Activated CD8-positive, alpha-beta memory T cell treated with anti-CD3 and anti-CD28 coated beads for 36 hours (primary cell): Measurements from ENCODE around the gene CTCFL. TPM values are rescaled to one million over a fixed set of nuclear protein-coding genes. Genes with fewer than 3 reads are reported as not detected.

Experiments used
- CTCF ChIA-PET: fragments of 350-600 bp; sonication (Branson Sonifier 250); formaldehyde crosslinking; loops from one replicate; lab custom pipeline; 2021; ENCODE audit warnings: antibody characterized with exemption; lab: Charles Lee
- POLR2A ChIA-PET: fragments of 350-600 bp; sonication (Branson Sonifier 250); formaldehyde crosslinking; loops from one replicate; lab custom pipeline; 2021; ENCODE audit warnings: antibody characterized with exemption; lab: Charles Lee
- total RNA-seq, 2 experiments: library from RNA; stranded (reverse); gene quantifications; one replicate each; pipeline ENCODE4 v1.2.3, GENCODE V29; 2021

CTCFL gene
- total RNA-seq, 2 experiments from 2014 or later = not detected

DNA sequence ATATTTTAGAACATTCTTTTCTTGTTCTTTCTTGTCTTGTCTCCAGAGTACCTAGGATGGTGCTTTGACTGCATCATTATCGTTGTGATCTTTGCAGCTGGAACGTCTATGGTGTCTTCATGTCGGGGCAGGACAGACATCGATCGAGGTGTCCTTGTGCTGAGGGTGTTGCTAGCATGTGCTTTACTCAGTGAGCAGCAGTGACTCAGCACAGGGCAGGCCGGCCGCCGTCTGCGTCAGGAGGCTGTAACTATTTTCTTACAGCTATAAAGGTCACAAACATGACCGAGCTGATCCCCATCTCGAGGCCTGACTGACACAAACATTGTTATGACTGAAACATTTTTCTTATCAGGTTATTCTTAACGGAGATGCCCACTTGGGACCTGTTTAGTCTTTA lies 14.9 kb upstream of the CTCFL start:
- CTCF ChIA-PET = no interaction called here
- POLR2A ChIA-PET = no interaction called here

- ChIA-PET POLR2A (no interaction called here), CTCF (no interaction called here)
These were observed 12.9 kb upstream of the CTCFL start for GRCh38 chr20:57537822-57538221.

GRCh38 chr20:57536771-57537724 lies 12.1 kb upstream of the CTCFL start:
- POLR2A ChIA-PET = no interaction called here

DNA sequence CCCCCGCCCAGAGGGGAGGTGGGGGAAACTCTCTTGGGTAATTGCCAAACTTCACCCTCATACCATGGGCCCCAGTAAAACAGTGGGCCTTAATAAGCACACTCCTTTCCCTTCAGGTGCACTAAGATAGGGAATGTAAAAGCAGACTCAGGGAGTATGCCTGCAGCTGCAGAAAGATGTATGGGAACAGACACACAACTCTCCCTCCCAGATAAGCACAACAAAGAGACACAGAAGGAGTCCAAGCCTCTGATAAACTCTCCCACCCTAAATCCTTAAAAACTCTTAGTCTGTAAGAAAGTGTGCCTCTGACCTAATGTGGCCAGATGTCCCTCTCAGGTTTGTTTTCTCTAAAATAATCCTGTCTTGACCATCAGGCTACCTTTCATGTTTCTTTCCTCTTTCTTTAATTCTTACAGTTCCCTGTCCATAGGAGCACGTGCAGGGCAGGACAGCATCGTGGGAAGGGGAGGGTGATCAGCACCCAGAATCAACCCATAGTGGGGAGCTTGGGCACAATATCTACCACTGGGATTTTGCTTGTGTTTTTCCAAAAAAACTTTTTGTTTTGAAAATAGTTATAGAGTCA lies 11.3 kb upstream of the CTCFL start:
- CTCF ChIA-PET = no interaction called here
- POLR2A ChIA-PET = no interaction called here

More at GRCh38 chr20:57536771-57537724, 12.1 kb upstream of the CTCFL start:
- CTCF ChIA-PET = no interaction called here

DNA sequence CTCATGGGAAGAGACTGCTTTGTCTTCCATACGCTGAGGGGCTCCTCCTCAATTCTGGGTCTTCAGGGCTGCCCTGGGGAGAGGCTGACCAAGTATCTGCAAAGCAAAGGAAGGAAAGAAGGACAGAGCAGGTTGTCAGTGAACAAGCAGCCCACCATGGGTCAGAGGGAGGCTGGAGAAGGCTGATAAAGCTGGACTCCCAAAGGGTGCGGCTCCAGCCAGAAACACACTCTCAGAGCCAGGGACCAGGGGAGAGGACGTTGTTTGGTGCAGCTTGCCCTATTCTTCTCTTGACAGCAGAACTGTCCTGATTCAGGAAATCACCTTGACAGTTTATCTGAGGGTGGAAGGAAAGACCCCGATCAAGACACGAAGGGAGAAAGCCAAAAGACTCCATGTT lies 10.4 kb upstream of the CTCFL start:
- POLR2A ChIA-PET = interaction anchor here (0.7 kb wide), 1 partner anchor 332 kb away, joined by 15 read pairs; no protein-coding TSS in a partner anchor

GRCh38 chr20:57532104-57532503 lies 7.2 kb upstream of the CTCFL start:
- CTCF ChIA-PET = interaction anchor here (0.8 kb wide), 1 partner anchor 21 kb away, joined by 3 read pairs; no protein-coding TSS in a partner anchor
- POLR2A ChIA-PET = no interaction called here

More for the DNA sequence above, 10.4 kb upstream of the CTCFL start:
- CTCF ChIA-PET = interaction anchor here (1.1 kb wide), 1 partner anchor 152 kb away, joined by 3 read pairs; no protein-coding TSS in a partner anchor

DNA sequence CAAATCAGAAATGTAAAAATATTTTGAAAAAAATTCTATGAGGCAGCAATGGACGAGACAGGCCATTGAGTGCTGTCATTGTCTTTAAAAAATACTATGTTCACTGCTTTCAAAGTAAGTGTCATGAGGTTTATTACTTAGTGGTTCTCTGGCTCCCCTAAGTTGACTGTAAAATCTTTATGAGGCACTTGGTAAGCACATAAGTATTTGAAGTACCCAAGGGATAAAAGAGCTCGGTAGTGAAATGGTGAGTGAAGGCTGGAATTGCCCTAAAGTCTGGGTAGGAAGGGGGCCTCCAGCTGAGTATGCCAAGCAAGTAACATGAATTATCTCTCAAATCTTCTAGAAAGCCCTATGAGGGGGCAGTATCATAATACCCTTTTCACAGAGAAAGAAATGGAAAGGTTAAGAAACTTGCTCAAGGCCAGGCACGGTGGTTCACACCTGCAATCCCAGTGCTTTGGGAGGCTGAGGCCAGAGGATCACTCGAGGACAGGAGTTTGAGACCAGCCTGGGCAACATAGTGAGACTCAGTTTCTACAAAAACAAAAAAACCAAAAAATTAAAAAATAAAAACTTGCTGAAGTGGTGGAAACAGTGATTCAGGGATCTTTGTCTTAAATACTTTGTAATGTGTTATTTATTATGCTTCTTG lies 5.5 kb upstream of the CTCFL start:
- POLR2A ChIA-PET = no interaction called here
- CTCF ChIA-PET = no interaction called here

DNA sequence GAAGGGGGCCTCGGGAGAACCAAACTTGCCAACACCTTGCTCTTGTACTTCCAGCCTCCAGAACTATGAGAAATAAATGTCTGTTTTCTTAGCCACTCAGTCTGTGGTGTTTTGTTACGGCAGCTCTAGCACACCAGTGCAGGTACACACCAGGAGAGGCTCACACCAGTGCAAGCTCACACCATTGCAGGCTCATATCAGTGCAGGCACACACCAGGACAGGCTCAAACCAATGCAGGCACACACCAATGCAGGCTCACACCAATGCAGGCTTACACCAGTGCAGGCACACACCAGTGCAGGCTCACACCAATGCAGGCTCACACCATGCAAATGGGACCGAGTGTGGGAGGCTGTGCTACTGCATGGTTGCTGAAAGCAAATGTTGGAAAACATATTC lies 4.9 kb upstream of the CTCFL start:
- POLR2A ChIA-PET = no interaction called here

DNA sequence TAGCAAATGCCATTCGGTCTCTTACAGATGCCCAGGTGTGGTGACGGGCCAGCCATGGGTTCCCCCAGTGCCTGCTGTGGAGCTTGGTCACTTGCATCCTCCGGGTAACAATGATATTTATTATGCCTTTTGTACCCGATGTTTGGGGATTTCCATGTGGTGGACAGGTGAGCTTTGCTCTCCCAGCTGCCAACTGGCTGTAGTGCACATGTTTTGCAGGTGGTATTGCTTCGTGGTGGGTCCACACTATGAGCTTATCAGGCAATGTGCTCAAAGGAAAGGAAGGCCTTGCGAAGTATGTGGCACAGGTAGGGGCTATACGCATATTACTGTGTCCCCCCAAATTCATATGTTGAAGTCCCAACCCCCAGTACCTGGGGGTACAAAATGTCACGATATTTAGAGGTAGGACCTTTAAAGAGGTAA lies 4.2 kb upstream of the CTCFL start:
- POLR2A ChIA-PET = no interaction called here
- CTCF ChIA-PET = no interaction called here

More for the DNA sequence above, 4.9 kb upstream of the CTCFL start:
- CTCF ChIA-PET = no interaction called here

DNA sequence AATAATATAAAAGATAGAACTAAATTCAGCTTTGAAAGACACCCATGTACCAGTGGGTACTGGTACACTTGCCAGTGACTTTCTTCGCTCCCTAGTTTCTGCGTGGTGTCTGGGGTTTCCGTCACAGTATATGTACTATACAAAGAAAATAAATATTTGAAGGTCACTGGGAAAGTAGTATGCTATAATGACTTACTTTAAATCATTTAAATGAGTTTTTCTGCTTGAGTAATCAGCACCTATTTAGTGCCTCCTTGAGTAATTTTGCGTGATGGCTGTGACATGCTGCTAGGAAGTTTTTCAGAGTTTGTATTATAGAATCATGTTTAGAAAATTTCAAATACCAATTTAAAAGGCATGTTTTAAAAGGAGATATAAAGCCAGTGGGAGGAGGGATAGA lies 3.2 kb upstream of the CTCFL start:
- ChIA-PET CTCF (no interaction called here), POLR2A (no interaction called here)

- ChIA-PET POLR2A (no interaction called here), CTCF (interaction anchor here (0.6 kb wide), 1 partner anchor 675 kb away, joined by 3 read pairs; no protein-coding TSS in a partner anchor)
These were observed 2.8 kb upstream of the CTCFL start for GRCh38 chr20:57527728-57528127.

- CTCF ChIA-PET = interaction anchor here (0.6 kb wide), 1 partner anchor 676 kb away, joined by 3 read pairs; no protein-coding TSS in a partner anchor
- POLR2A ChIA-PET = no interaction called here
These were observed 2.0 kb upstream of the CTCFL start for GRCh38 chr20:57526885-57527460.

DNA sequence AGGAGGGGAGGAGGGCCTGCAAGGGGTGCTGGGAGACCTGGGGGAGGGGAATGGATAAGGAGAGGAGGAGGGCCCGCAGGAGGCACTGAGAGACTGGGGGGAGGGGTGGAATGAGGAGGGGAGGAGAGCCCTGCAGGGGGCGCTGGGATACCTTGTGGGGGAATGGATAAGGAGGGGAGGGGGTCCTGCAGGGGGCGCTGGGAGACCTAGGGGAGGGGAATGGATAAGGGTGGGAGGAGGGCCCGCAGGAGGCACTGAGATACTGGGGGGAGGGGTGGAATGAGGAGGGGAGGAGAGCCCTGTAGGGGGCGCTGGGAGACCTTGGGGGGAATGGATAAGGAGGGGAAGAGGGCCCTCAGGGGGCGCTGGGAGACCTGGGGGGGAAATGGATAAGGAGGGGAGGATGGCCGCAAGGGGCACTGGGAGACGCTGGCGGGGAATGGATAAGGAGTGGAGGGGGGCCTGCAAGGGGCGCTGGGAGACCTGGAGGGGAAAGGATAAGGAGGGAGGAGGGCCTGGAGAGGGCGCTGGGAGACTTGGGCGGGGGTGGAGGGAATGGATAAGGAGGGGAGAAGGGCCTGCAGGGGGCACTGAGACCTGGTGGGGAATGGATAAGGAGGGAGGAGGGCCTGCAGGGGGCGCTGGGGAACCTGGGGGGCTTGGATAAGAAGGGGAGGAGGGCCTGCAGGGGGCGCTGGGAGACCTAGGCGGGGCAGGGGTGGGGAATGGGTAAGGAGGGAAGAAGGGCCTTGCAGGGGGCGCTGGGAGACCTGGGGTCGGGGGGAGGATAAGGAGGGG lies 1.3 kb upstream of the CTCFL start:
- ChIA-PET CTCF (no interaction called here), POLR2A (no interaction called here)

DNA sequence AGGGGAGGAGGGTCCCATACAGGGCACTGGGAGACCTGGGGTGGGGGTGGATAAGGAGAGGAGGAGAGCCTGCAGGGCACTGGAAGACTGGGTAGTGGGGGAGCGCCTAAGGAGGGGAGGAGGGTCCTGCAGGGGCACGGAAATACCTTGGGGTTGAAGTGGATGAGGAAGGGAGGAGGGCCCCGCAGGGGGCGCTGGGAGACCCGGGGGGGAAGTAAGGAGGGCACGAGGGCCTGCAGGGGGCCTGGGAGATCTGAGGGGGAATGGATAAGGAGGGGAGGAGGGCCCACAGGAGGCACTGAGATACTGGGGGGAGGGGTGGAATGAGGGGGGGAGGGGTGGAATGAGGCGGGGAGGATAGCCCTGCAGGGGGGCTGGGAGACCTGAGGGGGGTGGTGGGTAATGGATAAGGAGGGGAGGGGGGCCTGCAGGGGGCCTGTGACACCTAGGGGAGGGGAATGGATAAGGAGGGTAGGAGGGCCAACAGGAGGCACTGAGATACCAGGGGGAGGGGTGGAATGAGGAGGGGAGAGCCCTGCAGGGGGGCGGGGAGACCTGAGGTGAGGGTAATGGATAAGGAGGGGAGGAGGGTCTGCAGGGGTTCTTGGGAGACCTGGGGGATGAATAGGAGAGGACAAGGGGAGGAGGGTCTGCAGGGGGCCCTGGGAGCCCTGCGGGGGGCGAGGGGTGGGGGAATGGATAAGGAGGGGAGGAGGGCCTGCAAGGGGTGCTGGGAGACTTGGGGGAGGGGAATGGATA lies 567 bp upstream of the CTCFL start:
- ChIA-PET CTCF (no interaction called here), POLR2A (no interaction called here)

DNA sequence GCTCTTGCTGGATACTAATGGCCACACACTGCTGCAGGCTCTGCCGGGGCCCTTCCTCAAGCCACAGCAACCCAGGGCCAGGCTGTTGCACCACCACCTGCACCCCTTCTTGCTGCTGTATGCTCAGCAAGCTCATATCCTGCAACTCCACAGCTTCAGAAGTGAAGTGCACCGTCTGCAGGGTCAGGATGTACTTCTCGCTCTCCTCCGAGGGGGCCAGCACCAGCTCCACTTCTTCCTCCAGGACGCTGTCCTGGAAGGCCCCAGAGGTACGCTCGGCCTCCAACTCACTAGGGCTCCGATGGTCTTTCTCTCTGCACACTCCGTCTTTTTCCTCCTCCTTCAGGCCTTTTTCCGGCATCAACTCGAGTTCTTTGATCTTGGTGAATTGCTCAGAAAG lies 1.2 kb downstream of the CTCFL start:
- ChIA-PET POLR2A (no interaction called here), CTCF (no interaction called here)

DNA sequence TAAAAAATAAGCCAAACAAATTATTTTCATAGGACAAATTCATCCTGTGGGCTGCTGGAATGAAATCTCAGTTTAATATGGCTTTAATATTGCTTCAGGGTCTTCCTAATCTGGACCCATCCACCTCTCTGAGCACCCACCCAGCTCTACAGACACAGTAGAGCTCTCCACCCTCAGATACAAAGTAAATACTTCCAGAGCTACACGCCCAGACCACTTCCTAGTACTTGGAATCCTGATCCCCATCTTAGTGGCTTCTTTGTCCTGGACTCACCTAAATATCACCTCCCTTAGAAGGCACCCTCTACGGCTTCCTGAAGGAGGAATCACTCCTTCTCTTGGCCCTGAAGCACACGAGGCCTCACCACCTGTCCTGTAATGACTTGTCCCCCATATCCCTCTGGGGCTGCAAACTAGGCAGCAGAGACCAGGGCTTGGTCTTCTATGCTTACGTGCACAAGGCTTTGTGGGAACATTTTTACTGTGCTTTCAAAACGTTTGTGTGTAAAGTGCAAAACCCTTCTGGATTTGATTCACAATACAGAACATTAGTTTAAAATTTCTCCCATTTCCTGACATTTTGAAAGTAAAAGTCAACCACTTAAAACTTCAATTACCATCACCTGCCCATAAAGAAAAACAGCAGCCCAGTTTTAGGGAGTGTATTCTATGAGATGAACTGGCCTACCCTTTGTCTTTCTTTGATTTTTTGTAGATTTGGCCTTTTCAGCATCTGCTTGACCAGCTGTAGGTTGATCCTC lies 2.4 kb downstream of the CTCFL start:
- CTCF ChIA-PET = no interaction called here
- POLR2A ChIA-PET = interaction anchor here (0.6 kb wide), 1 partner anchor 72 kb away, joined by 5 read pairs; no protein-coding TSS in a partner anchor

- POLR2A ChIA-PET = no interaction called here
- CTCF ChIA-PET = no interaction called here
These were observed 7.0 kb downstream of the CTCFL start for GRCh38 chr20:57517904-57518303.
